ENCODE data around the gene EEF1G. TPM values are rescaled to one million over a fixed set of nuclear protein-coding genes. Genes with fewer than 3 reads are reported as not detected.
A peak's percentile ranks its signal among the peaks of the same experiment; 100 is the strongest.

EEF1G gene
- total RNA-seq, 1 experiment from 2014 or later = 1,351 TPM

- H3K27me3 ChIP-seq (ENCODE audit: low read length) = no peaks in the 10 kb centered on the region
- H3K4me2 ChIP-seq (ENCODE audit: low read depth, low read length, poor library complexity, severe bottlenecking) = no peak overlapping the region
- peaks cover 35% of the 10 kb centered on the region for H3K4me1 ChIP-seq (ENCODE audit: low read length)
- H3K4me3 ChIP-seq (ENCODE audit: low read length) = no peak overlapping the region
- no peak for DNase-seq
- H2AFZ ChIP-seq (ENCODE audit: low read length) = no peak overlapping the region
- no peaks in the 10 kb centered on the region for H3K9me3 ChIP-seq (ENCODE audit: low read length)
- H3K27ac ChIP-seq (ENCODE audit: low read length) = no peak overlapping the region
- no peaks in the 10 kb centered on the region for H3K79me2 ChIP-seq (ENCODE audit: low read length)
- no peaks in the 10 kb centered on the region for H3K9me2 ChIP-seq (replicated peaks; ENCODE audit: insufficient read depth, low read length)
- H4K20me1 ChIP-seq (ENCODE audit: insufficient read depth, low read depth, low read length) = peaks cover 13% of the 10 kb centered on the region
- peaks cover 34% of the 10 kb centered on the region for H3K36me3 ChIP-seq (ENCODE audit: insufficient read depth, low read length)
- no peak overlapping the region for H3K9ac ChIP-seq (ENCODE audit: low read length)
These were observed 14.5 kb downstream of the EEF1G start for GRCh38 chr11:62559204-62559603.

- peaks cover 31% of the 10 kb centered on the region for H3K36me3 ChIP-seq (ENCODE audit: insufficient read depth, low read length)
- no peak for DNase-seq
- H3K79me2 ChIP-seq (ENCODE audit: low read length) = no peaks in the 10 kb centered on the region
- no peak overlapping the region for H3K4me2 ChIP-seq (ENCODE audit: low read depth, low read length, poor library complexity, severe bottlenecking)
- H3K9ac ChIP-seq (ENCODE audit: low read length) = no peak overlapping the region
- H3K27me3 ChIP-seq (ENCODE audit: low read length) = no peaks in the 10 kb centered on the region
- no peaks in the 10 kb centered on the region for H3K9me2 ChIP-seq (replicated peaks; ENCODE audit: insufficient read depth, low read length)
- H3K27ac ChIP-seq (ENCODE audit: low read length) = no peak overlapping the region
- H3K4me3 ChIP-seq (ENCODE audit: low read length) = no peak overlapping the region
- no peak overlapping the region for H2AFZ ChIP-seq (ENCODE audit: low read length)
- peaks cover 35% of the 10 kb centered on the region for H3K4me1 ChIP-seq (ENCODE audit: low read length)
- H3K9me3 ChIP-seq (ENCODE audit: low read length) = no peaks in the 10 kb centered on the region
- H4K20me1 ChIP-seq (ENCODE audit: insufficient read depth, low read depth, low read length) = peaks cover 13% of the 10 kb centered on the region
These were observed 15.0 kb downstream of the EEF1G start for GRCh38 chr11:62558669-62559068.

GRCh38 chr11:62556875-62557631, 16.6 kb downstream of the EEF1G start:
- peaks cover 13% of the 10 kb centered on the region for H4K20me1 ChIP-seq (ENCODE audit: insufficient read depth, low read depth, low read length)
- no peaks in the 10 kb centered on the region for H3K9me3 ChIP-seq (ENCODE audit: low read length)
- no peaks in the 10 kb centered on the region for H3K9me2 ChIP-seq (replicated peaks; ENCODE audit: insufficient read depth, low read length)
- H3K9ac ChIP-seq (ENCODE audit: low read length) = no peak overlapping the region
- H3K4me1 ChIP-seq (ENCODE audit: low read length) = peaks cover 45% of the 10 kb centered on the region
- DNase-seq = no peak
- H3K27me3 ChIP-seq (ENCODE audit: low read length) = no peaks in the 10 kb centered on the region
- peak overlapping the region; percentile 20; the same call in 1 of the 2 replicates for H3K27ac ChIP-seq (ENCODE audit: low read length)
- H3K4me3 ChIP-seq (ENCODE audit: low read length) = no peak overlapping the region
- peaks cover 24% of the 10 kb centered on the region for H3K36me3 ChIP-seq (ENCODE audit: insufficient read depth, low read length)
- no peak overlapping the region for H3K4me2 ChIP-seq (ENCODE audit: low read depth, low read length, poor library complexity, severe bottlenecking)
- no peak overlapping the region for H2AFZ ChIP-seq (ENCODE audit: low read length)
- H3K79me2 ChIP-seq (ENCODE audit: low read length) = no peaks in the 10 kb centered on the region

GRCh38 chr11:62556108-62556874, 17.4 kb downstream of the EEF1G start:
- H2AFZ ChIP-seq (ENCODE audit: low read length) = no peak overlapping the region
- peaks cover 13% of the 10 kb centered on the region for H4K20me1 ChIP-seq (ENCODE audit: insufficient read depth, low read depth, low read length)
- no peaks in the 10 kb centered on the region for H3K79me2 ChIP-seq (ENCODE audit: low read length)
- peak overlapping the region; percentile 20 for H3K9ac ChIP-seq (ENCODE audit: low read length)
- peak overlapping the region; percentile 7; the same call in 1 of the 2 replicates for H3K27ac ChIP-seq (ENCODE audit: low read length)
- peaks cover 24% of the 10 kb centered on the region for H3K36me3 ChIP-seq (ENCODE audit: insufficient read depth, low read length)
- no peaks in the 10 kb centered on the region for H3K9me2 ChIP-seq (replicated peaks; ENCODE audit: insufficient read depth, low read length)
- no peak overlapping the region for H3K4me3 ChIP-seq (ENCODE audit: low read length)
- no peaks in the 10 kb centered on the region for H3K27me3 ChIP-seq (ENCODE audit: low read length)
- DNase-seq = peak; percentile 57
- peaks cover 52% of the 10 kb centered on the region for H3K4me1 ChIP-seq (ENCODE audit: low read length)
- no peaks in the 10 kb centered on the region for H3K9me3 ChIP-seq (ENCODE audit: low read length)
- no peak overlapping the region for H3K4me2 ChIP-seq (ENCODE audit: low read depth, low read length, poor library complexity, severe bottlenecking)

GRCh38 chr11:62555464-62556107, 18.1 kb downstream of the EEF1G start:
- Histone ChIP-seq H3K36me3 (ENCODE audit: insufficient read depth, low read length) (peaks cover 24% of the 10 kb centered on the region), H3K4me3 (ENCODE audit: low read length) (no peak overlapping the region), H2AFZ (ENCODE audit: low read length) (no peak overlapping the region), H3K79me2 (ENCODE audit: low read length) (no peaks in the 10 kb centered on the region), H3K4me1 (ENCODE audit: low read length) (peaks cover 52% of the 10 kb centered on the region), H3K4me2 (ENCODE audit: low read depth, low read length, poor library complexity, severe bottlenecking) (no peak overlapping the region), H4K20me1 (ENCODE audit: insufficient read depth, low read depth, low read length) (peaks cover 8% of the 10 kb centered on the region), H3K27me3 (ENCODE audit: low read length) (no peaks in the 10 kb centered on the region), H3K9ac (ENCODE audit: low read length) (peak overlapping the region; percentile 20), H3K27ac (ENCODE audit: low read length) (peak overlapping the region; percentile 7; the same call in 1 of the 2 replicates), H3K9me2 (replicated peaks; ENCODE audit: insufficient read depth, low read length) (no peaks in the 10 kb centered on the region), H3K9me3 (ENCODE audit: low read length) (no peaks in the 10 kb centered on the region)
- peak; percentile 81 for DNase-seq

GRCh38 chr11:62554387-62555167, 19.1 kb downstream of the EEF1G start:
- Histone ChIP-seq H2AFZ (ENCODE audit: low read length) (no peak overlapping the region), H3K9ac (ENCODE audit: low read length) (no peak overlapping the region), H3K4me3 (ENCODE audit: low read length) (no peak overlapping the region), H3K4me2 (ENCODE audit: low read depth, low read length, poor library complexity, severe bottlenecking) (no peak overlapping the region), H3K27ac (ENCODE audit: low read length) (no peak overlapping the region), H3K9me3 (ENCODE audit: low read length) (no peaks in the 10 kb centered on the region), H4K20me1 (ENCODE audit: insufficient read depth, low read depth, low read length) (peaks cover 7% of the 10 kb centered on the region; the same call in 1 of the 2 replicates), H3K36me3 (ENCODE audit: insufficient read depth, low read length) (peaks cover 14% of the 10 kb centered on the region; the same call in 1 of the 2 replicates), H3K9me2 (replicated peaks; ENCODE audit: insufficient read depth, low read length) (no peaks in the 10 kb centered on the region), H3K4me1 (ENCODE audit: low read length) (peaks cover 52% of the 10 kb centered on the region), H3K27me3 (ENCODE audit: low read length) (no peaks in the 10 kb centered on the region), H3K79me2 (ENCODE audit: low read length) (no peaks in the 10 kb centered on the region)
- DNase-seq = no peak

- H3K27me3 ChIP-seq (ENCODE audit: low read length) = no peaks in the 10 kb centered on the region
- H2AFZ ChIP-seq (ENCODE audit: low read length) = no peak overlapping the region
- H3K9ac ChIP-seq (ENCODE audit: low read length) = no peak overlapping the region
- peaks cover 8% of the 10 kb centered on the region; the same call in 1 of the 2 replicates for H3K36me3 ChIP-seq (ENCODE audit: insufficient read depth, low read length)
- H3K79me2 ChIP-seq (ENCODE audit: low read length) = no peaks in the 10 kb centered on the region
- H3K27ac ChIP-seq (ENCODE audit: low read length) = no peak overlapping the region
- H3K9me3 ChIP-seq (ENCODE audit: low read length) = no peaks in the 10 kb centered on the region
- peaks cover 7% of the 10 kb centered on the region; the same call in 1 of the 2 replicates for H4K20me1 ChIP-seq (ENCODE audit: insufficient read depth, low read depth, low read length)
- H3K4me1 ChIP-seq (ENCODE audit: low read length) = peaks cover 52% of the 10 kb centered on the region
- DNase-seq = no peak
- no peak overlapping the region for H3K4me3 ChIP-seq (ENCODE audit: low read length)
- no peaks in the 10 kb centered on the region for H3K9me2 ChIP-seq (replicated peaks; ENCODE audit: insufficient read depth, low read length)
- no peak overlapping the region for H3K4me2 ChIP-seq (ENCODE audit: low read depth, low read length, poor library complexity, severe bottlenecking)
These were observed 19.8 kb downstream of the EEF1G start for GRCh38 chr11:62553839-62554361.

All from Karpas-422 (cell line).